ENCODE results near the gene POLE. TPM values are rescaled to one million over a fixed set of nuclear protein-coding genes. Genes with fewer than 3 reads are reported as not detected.

Gene POLE
- total RNA-seq, 1 donor = 19.6 TPM

DNA sequence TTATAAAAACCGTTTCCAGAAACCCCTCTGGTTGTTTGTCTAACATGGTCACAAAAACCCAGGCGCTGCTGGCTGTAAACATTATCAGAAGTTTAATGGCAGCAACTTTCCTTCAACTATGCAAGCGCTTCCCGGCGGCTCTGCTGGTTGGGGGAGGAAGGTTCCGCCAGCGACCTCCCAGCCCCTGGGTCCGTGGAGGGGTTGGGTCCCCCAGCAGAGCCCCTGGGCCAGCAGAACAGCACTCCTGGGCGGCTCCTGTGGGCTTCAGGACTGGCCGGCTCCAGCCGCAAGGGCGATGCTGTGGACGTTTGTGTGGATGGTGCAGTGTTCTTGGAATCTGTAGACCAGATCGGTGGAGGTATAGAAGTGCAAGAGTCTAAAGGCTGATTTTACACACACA is 102.7 kb downstream of the POLE start:
- Histone ChIP-seq H3K4me3 (ENCODE audit: low read length) (no peak overlapping the region), H3K27me3 (ENCODE audit: insufficient read depth, low read length) (no peaks in the 10 kb centered on the region), H3K9me3 (ENCODE audit: low read depth, low read length) (no peaks in the 10 kb centered on the region), H3K4me1 (ENCODE audit: insufficient read depth, low read length) (no peaks in the 10 kb centered on the region)

DNA sequence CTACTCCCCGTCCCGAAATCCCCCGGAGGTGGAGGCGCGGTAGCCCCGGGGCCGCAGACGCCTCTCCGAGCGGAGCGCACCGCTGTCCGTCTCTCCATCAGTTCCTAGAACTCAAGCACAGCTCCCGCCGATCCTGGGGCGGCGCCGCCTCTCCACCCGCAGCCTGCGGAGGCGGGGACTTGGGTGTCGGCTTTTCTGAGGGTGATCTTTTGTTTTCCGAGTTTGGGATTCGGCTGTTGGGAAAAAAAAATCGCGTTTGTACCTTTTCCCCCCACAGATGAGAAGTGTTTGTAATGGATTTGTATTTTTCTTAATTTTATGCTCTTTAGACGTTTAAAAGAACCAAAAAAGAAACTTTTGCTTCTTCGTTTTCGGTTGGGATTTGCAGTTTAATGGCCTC is 103.4 kb downstream of the POLE start:
- no peaks in the 10 kb centered on the region for H3K27me3 ChIP-seq (ENCODE audit: insufficient read depth, low read length)
- no peaks in the 10 kb centered on the region for H3K9me3 ChIP-seq (ENCODE audit: low read depth, low read length)
- H3K4me1 ChIP-seq (ENCODE audit: insufficient read depth, low read length) = no peaks in the 10 kb centered on the region

DNA sequence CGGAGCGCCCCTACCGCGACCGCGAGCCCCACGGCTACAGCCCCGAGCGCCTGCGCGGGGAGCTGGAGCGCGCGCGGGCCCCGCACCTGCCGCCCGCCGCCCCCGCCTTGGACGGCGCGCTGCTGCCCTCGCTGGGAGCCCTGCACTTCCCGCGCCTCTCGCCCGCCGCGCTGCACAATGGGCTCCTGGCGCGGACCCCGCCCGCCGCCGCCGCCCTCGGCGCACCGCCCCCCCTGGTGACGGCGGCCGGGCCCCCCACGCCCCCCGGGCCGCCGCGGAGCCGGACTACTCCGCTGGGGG is 103.8 kb downstream of the POLE start:
- H3K4me3 ChIP-seq (ENCODE audit: low read length) = no peak overlapping the region
- no peaks in the 10 kb centered on the region for H3K4me1 ChIP-seq (ENCODE audit: insufficient read depth, low read length)
- H3K27me3 ChIP-seq (ENCODE audit: insufficient read depth, low read length) = no peaks in the 10 kb centered on the region
- no peaks in the 10 kb centered on the region for H3K9me3 ChIP-seq (ENCODE audit: low read depth, low read length)

More for the DNA sequence above, 103.4 kb downstream of the POLE start:
- no peak overlapping the region for H3K4me3 ChIP-seq (ENCODE audit: low read length)

DNA sequence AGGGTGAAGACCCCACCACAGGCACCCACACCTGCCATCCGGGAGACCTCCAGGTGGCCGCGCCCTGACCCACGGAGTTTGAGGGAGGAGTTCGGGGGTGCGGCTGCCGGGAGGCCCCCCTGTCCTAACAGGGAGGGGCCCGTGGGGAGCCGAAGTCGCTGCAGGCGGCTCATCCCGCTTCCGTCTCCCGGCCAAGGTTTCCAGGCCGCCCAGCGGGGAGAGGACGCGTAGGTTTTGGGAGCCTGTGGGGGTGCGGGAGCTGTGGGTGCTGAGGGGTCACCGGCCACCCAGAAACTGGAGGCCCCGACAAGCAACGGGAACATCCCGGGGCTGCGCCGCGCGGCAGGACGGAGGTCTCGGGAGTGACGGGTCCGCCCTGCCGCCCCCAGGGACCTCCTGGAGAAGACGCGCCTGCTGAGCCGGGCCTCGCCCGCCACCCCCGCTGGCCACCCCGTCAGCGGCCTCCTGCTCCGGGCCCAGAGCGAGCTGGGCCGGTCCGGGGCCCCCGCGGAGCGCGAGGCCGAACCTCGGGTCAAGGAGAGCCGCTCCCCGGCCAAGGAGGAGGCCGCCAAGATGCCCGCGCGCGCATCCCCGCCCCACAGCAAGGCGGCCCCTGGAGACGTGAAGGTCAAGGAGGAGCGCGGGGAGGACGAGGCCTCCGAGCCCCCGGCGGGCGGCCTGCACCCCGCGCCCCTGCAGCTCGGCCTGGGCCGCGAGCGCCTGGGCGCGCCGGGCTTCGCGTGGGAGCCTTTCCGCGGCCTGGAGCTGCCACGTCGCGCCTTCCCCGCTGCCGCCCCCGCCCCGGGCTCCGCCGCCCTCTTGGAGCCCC is 104.3 kb downstream of the POLE start:
- no peaks in the 10 kb centered on the region for H3K9me3 ChIP-seq (ENCODE audit: low read depth, low read length)
- H3K4me1 ChIP-seq (ENCODE audit: insufficient read depth, low read length) = no peaks in the 10 kb centered on the region
- no peaks in the 10 kb centered on the region for H3K27me3 ChIP-seq (ENCODE audit: insufficient read depth, low read length)
- H3K4me3 ChIP-seq (ENCODE audit: low read length) = no peak overlapping the region

DNA sequence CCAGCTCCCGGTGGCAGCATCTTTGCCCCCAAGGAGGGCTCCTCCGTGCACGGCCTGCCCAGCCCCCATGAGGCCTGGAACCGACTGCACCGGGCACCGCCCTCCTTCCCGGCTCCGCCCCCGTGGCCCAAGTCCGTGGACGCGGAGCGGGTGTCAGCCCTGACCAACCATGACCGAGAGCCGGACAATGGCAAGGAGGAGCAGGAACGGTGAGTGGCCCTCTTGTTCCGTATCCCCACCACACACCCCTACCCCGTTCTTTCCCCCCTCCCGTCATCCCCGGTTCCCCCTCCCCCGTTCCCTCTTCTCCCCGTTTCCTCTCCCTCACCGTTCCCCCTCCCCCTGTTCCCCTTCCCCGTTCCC is 105.1 kb downstream of the POLE start:
- no peaks in the 10 kb centered on the region for H3K27me3 ChIP-seq (ENCODE audit: insufficient read depth, low read length)
- H3K4me3 ChIP-seq (ENCODE audit: low read length) = no peak overlapping the region
- H3K4me1 ChIP-seq (ENCODE audit: insufficient read depth, low read length) = no peaks in the 10 kb centered on the region
- no peaks in the 10 kb centered on the region for H3K9me3 ChIP-seq (ENCODE audit: low read depth, low read length)

DNA sequence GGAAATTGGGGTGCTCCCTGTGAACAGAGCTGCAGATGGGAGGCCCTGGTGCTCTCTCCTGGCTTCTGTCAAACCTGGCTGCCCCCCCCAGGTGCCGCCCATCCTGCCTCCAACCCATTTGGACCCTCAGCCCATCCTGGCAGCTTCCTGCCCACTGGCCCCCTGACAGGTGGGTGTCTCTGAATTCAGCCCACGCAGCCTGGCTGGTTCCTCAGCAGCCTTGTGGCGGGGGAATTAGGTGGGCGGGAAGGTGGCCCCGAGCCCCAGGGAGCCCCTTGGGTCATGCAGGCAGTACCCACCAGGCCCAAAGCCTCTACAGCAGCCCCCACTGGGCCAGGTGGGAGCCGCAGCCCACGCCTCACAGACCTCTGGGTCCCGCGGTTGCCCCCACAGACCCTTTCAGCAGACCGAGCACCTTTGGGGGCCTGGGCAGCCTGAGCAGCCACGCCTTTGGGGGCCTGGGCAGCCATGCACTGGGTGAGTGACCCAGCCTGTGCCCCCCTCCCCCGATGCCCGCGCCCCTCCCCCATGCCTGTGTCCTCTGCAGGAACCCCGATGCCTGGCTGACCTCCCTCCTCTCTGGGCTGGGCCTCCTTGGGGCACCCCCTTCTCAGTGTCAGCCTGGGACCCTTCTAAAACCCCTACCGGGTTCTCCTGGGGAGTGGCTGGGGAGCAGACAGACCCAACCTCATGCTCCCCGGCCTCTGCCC is 105.6 kb downstream of the POLE start:
- Histone ChIP-seq H3K27me3 (ENCODE audit: insufficient read depth, low read length) (no peaks in the 10 kb centered on the region), H3K4me1 (ENCODE audit: insufficient read depth, low read length) (no peaks in the 10 kb centered on the region), H3K9me3 (ENCODE audit: low read depth, low read length) (no peaks in the 10 kb centered on the region), H3K4me3 (ENCODE audit: low read length) (no peak overlapping the region)

DNA sequence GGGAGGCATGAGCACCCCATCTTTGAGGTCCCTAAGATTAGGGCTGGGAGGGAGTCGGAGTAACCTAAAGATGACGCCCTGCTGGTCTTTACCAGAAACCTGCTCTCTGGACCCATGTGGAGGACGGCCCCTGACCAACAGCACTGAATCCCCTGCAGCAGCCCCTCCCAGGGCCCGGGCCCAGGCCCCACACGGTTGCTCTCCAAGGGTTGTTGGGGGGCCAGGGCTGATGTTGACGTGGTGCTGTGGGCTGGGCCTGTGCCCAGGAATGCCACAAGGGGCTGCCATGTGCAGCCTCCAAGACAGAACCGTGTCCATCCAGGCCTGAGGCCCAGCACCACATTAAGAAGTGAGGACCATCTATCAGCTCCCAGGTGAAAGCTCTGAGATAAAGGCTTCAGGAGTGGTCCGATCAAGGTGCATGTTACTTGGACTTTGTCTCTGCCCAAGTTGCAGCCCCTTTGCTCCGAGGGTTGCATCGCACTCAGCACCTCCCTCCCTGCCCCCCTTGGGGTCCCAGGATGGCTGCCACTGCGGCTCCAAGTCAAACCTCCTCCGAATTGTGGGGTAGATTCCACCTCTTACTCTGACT is 106.3 kb downstream of the POLE start:
- Histone ChIP-seq H3K27me3 (ENCODE audit: insufficient read depth, low read length) (no peaks in the 10 kb centered on the region), H3K4me1 (ENCODE audit: insufficient read depth, low read length) (no peaks in the 10 kb centered on the region)

DNA sequence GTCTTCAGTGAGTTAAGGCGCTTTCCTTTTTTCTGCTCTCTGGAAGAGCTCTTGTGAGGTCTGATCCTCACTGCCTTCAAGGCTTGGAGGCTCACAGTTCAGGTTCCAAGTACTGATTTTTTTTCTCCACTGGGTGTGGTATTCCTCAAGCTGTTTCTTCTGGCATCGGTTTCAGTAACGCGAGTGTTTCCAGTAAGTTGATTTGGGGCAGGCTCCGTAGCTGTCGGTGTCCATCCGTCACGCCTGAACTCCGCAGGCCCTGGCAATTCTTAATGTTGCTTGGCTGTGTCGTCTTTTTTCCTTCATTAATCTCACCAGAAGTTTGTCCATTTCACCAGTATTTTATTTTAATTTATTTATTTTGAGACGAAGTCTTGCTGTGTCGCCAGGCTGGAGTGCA is 107.4 kb downstream of the POLE start:
- Histone ChIP-seq H3K9me3 (ENCODE audit: low read depth, low read length) (no peaks in the 10 kb centered on the region), H3K27me3 (ENCODE audit: insufficient read depth, low read length) (no peaks in the 10 kb centered on the region), H3K4me1 (ENCODE audit: insufficient read depth, low read length) (no peaks in the 10 kb centered on the region), H3K4me3 (ENCODE audit: low read length) (no peak overlapping the region)

More for the DNA sequence above, 106.3 kb downstream of the POLE start:
- Histone ChIP-seq H3K9me3 (ENCODE audit: low read depth, low read length) (no peaks in the 10 kb centered on the region), H3K4me3 (ENCODE audit: low read length) (no peak overlapping the region)

DNA sequence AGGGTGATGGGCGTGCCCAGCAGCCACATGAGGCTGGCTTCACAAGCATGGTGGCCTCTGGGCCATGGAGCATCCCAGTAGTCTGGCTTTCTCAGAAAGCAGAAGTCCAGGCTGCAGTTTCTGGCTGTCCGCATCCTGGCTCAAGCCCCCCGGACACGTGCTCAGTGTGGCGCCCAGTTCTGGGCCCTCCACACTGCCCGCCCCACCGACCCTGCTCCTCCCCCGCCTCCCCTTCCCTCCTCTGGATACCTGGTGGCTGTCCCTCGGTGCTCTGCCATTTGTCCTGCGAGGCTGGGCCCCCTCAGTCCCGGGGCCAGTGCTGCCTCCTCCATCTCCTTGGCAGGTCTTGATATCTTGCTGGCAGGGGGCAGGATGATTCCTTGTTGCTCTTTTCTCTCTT is 108.3 kb downstream of the POLE start:
- no peaks in the 10 kb centered on the region for H3K4me1 ChIP-seq (ENCODE audit: insufficient read depth, low read length)
- H3K27me3 ChIP-seq (ENCODE audit: insufficient read depth, low read length) = no peaks in the 10 kb centered on the region
- no peak overlapping the region for H3K4me3 ChIP-seq (ENCODE audit: low read length)
- H3K9me3 ChIP-seq (ENCODE audit: low read depth, low read length) = no peaks in the 10 kb centered on the region

DNA sequence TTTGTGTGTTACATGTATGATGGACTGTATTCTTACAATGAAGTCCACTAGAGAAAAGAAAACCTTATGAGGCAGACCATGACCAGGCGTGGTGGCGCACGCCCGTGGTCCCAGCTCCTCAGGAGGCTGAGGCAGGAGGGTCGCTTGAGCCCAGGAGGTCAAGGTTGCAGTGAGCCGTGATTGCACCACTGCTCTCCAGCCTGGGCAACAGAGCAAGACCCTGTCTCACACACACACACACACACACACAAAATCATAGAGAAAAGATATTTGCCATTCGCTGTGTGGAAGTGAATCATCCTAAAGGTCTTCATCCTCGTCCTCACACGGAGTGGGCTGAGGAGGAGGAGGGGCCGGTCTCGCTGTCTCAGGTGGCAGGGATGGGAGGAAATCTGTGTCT is 109.0 kb downstream of the POLE start:
- H3K9me3 ChIP-seq (ENCODE audit: low read depth, low read length) = no peaks in the 10 kb centered on the region
- no peak overlapping the region for H3K4me3 ChIP-seq (ENCODE audit: low read length)
- H3K27me3 ChIP-seq (ENCODE audit: insufficient read depth, low read length) = no peaks in the 10 kb centered on the region
- H3K4me1 ChIP-seq (ENCODE audit: insufficient read depth, low read length) = no peaks in the 10 kb centered on the region

DNA sequence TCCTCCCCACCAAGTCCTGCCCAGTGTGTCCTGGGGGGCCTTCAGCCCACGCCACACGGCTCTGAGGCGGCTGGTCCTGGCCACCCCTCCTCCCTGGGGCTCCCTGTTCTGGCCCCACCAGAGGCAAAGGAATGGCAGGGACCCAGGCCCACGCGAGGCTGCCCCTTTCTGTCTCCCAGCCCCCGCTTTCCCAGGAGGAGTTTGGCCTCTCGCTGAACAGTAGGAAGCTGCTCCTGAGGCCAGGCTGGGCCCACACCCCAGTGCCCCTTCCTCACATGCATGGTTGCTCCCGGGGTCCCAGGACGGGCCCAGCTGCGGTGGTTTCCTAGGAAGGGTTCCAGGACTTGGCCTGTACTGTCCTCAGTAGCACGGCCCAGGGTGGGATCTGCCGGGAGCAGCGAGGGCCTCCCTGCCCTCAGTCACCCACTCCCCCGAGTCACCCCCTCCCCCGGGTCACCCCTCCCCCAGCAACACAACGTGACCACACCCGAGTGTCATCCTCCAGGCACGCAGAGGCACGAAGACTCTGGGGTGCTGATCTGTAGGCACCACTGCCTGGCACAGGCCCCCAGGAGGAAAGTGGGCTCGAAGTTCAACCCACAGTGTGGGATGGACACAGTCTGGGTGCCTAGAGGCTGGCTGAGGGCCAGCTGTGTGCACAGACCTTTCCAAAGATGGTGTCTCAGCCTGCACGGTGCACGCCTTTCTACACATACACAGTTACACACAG is 109.8 kb downstream of the POLE start:
- no peaks in the 10 kb centered on the region for H3K9me3 ChIP-seq (ENCODE audit: low read depth, low read length)
- no peaks in the 10 kb centered on the region for H3K4me1 ChIP-seq (ENCODE audit: insufficient read depth, low read length)
- no peaks in the 10 kb centered on the region for H3K27me3 ChIP-seq (ENCODE audit: insufficient read depth, low read length)
- no peak overlapping the region for H3K4me3 ChIP-seq (ENCODE audit: low read length)

DNA sequence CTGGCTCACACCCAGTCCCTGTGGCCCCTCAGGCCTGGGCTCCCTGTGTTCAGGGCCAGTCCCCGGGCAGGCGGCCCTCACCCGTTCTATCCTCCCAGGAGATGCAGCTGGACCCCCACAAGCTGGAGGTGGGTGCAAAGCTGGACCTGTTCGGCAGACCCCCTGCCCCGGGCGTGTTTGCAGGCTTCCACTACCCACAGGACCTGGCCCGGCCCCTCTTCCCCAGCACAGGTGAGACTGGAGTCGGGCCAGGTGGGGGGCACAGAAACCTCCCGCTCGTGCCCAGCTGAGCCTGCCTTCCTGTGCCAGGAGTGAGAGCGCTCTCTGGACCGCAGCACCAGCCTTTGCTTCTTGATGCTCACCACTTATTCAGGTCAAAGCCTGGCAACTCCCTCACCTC is 110.4 kb downstream of the POLE start:
- H3K27me3 ChIP-seq (ENCODE audit: insufficient read depth, low read length) = no peaks in the 10 kb centered on the region
- H3K4me1 ChIP-seq (ENCODE audit: insufficient read depth, low read length) = no peaks in the 10 kb centered on the region
- H3K4me3 ChIP-seq (ENCODE audit: low read length) = no peak overlapping the region
- H3K9me3 ChIP-seq (ENCODE audit: low read depth, low read length) = no peaks in the 10 kb centered on the region

DNA sequence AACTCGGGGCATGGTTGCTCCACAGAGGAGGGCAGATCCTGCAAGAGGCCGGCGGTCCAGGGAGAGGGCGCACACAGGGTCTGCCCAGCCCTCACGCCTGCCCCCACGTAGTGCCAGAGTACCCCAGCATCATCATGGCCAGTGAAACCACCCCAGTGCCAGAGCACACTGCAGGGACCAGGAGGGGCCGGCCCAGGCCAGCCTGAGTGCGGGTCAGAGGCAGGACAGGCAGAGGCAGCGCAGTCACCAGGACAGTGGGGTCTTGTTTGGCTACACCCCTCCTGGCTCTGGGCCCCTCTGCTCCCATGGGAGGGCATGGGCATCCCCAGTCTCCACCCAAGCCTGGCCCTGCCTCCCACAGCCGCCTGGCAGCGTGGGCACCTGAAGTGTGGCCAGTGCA is 111.5 kb downstream of the POLE start:
- Histone ChIP-seq H3K27me3 (ENCODE audit: insufficient read depth, low read length) (no peaks in the 10 kb centered on the region), H3K4me1 (ENCODE audit: insufficient read depth, low read length) (no peaks in the 10 kb centered on the region), H3K4me3 (ENCODE audit: low read length) (no peak overlapping the region), H3K9me3 (ENCODE audit: low read depth, low read length) (no peaks in the 10 kb centered on the region)

DNA sequence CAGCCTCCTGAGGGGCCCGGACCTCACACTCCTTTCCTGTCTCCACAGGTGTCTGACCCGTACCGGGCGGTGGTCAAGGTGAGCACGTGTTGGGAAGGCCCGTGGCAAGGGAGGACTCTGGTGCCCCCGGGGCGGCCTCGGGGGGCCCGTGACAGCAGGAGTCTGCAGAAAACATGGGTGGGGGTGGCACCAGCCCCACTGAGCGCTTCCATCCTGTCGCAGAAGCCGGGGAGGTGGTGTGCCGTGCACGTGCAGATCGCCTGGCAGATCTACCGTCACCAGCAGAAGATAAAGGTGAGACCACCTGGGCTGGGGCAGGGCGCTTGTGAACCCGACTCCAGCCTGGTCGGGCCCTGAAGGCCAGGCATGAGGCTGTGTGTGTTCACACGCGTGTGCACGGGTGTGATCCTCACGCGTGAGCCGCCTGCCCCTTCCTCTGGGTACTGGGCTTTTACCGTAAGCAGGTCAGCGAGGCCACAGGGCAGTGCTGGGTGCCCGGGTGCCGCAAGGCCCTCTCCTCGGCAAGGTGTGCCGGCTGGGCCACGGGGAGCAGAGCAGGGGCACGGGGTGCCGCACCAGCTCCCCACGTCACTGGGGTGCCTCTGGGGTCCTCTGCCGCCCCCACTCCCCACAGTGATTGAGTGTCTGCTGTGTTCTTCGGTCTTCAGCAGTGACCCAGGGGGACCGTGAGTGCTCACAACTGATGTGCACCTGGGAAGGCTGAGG is 112.7 kb downstream of the POLE start:
- no peaks in the 10 kb centered on the region for H3K27me3 ChIP-seq (ENCODE audit: insufficient read depth, low read length)
- no peak overlapping the region for H3K4me3 ChIP-seq (ENCODE audit: low read length)
- H3K9me3 ChIP-seq (ENCODE audit: low read depth, low read length) = no peaks in the 10 kb centered on the region
- no peaks in the 10 kb centered on the region for H3K4me1 ChIP-seq (ENCODE audit: insufficient read depth, low read length)
